ENCODE results near the gene KDM4C.

DNA sequence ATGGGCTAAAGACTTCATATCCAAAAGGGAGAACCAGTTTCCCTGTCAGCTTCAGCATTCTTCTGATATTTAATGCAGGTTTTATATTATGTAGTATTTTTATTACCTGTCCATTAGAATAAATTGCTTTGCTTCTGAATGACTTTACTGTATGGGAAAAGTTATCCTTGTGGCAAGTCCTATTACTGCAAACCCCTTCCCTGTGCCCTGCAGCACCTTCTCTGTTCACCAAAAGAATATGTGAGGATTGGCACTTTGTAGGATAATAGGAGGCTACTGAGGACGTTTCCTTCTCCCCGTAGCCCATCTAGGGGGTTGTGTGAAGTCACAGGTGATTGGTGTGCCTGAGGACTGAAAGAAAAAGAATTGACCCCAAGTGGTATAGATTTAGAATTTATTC is 296.1 kb downstream of the KDM4C start:
- TF ChIP-seq, protein P1, sequence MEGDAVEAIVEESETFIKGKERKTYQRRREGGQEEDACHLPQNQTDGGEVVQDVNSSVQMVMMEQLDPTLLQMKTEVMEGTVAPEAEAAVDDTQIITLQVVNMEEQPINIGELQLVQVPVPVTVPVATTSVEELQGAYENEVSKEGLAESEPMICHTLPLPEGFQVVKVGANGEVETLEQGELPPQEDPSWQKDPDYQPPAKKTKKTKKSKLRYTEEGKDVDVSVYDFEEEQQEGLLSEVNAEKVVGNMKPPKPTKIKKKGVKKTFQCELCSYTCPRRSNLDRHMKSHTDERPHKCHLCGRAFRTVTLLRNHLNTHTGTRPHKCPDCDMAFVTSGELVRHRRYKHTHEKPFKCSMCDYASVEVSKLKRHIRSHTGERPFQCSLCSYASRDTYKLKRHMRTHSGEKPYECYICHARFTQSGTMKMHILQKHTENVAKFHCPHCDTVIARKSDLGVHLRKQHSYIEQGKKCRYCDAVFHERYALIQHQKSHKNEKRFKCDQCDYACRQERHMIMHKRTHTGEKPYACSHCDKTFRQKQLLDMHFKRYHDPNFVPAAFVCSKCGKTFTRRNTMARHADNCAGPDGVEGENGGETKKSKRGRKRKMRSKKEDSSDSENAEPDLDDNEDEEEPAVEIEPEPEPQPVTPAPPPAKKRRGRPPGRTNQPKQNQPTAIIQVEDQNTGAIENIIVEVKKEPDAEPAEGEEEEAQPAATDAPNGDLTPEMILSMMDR (IDR thresholded peaks at IDR 0.05), result no peak
- TF ChIP-seq POLR2AphosphoS5 (IDR thresholded peaks at IDR 0.05), result no peak

Measured in sigmoid colon (tissue), 4 donors.